Kidney (tissue), 14 donors: ENCODE results near the gene USP49. TPM values are rescaled to one million over a fixed set of nuclear protein-coding genes. Genes with fewer than 3 reads are reported as not detected.

Experiments used
- DNase-seq, 5 donors: peaks; one replicate each; pipeline ENCODE4 v3.0.0-alpha.2; 2013 to 2020
- FAIRE-seq: peaks from 2 replicates; lab custom pipeline; 2012; peaks lifted over from hg19 to GRCh38; lab: Jason Lieb, UNC
- H3K27ac ChIP-seq, 2 donors: one replicate each; pipeline ENCODE4 v1.7.0; 2013; ENCODE audit warnings: low read depth in 2 of 2, low read length in 2 of 2, inconsistent platforms in 1 of 2
- H3K27me3 ChIP-seq: one replicate; pipeline ENCODE4 v1.7.1; 2013; ENCODE audit warnings: low read length, inconsistent platforms; ENCODE audit not compliant: control insufficient read depth, insufficient read depth
- H3K36me3 ChIP-seq, 3 donors: one replicate each; pipeline versions ENCODE4 v1.7.0 to v1.7.1; 2013; ENCODE audit warnings: low read length in 3 of 3, control low read depth in 1 of 3, inconsistent platforms in 1 of 3; ENCODE audit not compliant: insufficient read depth in 3 of 3, control insufficient read depth in 2 of 3
- H3K4me1 ChIP-seq, 3 donors: one replicate each; pipeline versions ENCODE4 v1.7.0 to v1.7.1; 2013; ENCODE audit warnings: low read length in 3 of 3, inconsistent platforms in 1 of 3, low read depth in 1 of 3; ENCODE audit not compliant: control insufficient read depth in 2 of 3, insufficient read depth in 2 of 3
- H3K4me3 ChIP-seq, 3 donors: one replicate each; pipeline versions ENCODE4 v1.7.0 to v1.8.1; 2013; ENCODE audit warnings: low read length in 3 of 3, control low read depth in 1 of 3, inconsistent platforms in 1 of 3
- H3K9ac ChIP-seq, 3 donors: one replicate each; pipeline versions ENCODE4 v1.7.0 to v1.7.1; 2013; ENCODE audit warnings: low read length in 3 of 3, control low read depth in 1 of 3, inconsistent platforms in 1 of 3
- H3K9me3 ChIP-seq, 3 donors: one replicate each; pipeline versions ENCODE4 v1.7.0 to v1.7.1; 2013; ENCODE audit warnings: low read length in 3 of 3, control low read depth in 1 of 3, inconsistent platforms in 1 of 3; ENCODE audit not compliant: control insufficient read depth in 2 of 3, insufficient read depth in 1 of 3
- CTCF ChIP-seq: IDR thresholded peaks from 3 replicates; pipeline ENCODE4 v1.5.1; 2012; ENCODE audit warnings: mild to moderate bottlenecking, moderate library complexity, borderline replicate concordance; ENCODE audit not compliant: insufficient read depth; ENCODE audit errors: extremely low read depth
- intact Hi-C: fragments of 100-400 bp; cut with DNase I; formaldehyde crosslinking; loops from one replicate; pipeline ENCODE4 v1.11.1; 2022
- polyA plus RNA-seq: library from polyadenylated mRNA; stranded (reverse); fragments of 350-450 nt; fragmentation: Illumina TruSeq; extraction: RNeasy Lipid Tissue Mini Kit (QIAGEN cat#74804); gene quantifications from one replicate; pipeline ENCODE4 v1.2.3, GENCODE V29; 2014; ENCODE audit warnings: low read depth, low replicate concordance; ENCODE audit not compliant: insufficient read depth
- total RNA-seq: library from RNA; stranded (reverse); fragmentation: NEBNext Ultra II Directional; extraction: Animal tissue kit (Norgen Biotek cat#: 25700); gene quantifications from one replicate; pipeline ENCODE4 v1.2.1, GENCODE V29; 2021
- donor health status: control.
- donor health status: control.
- donor health status: control.
- donor health status: control.
- donor health status: control.
- donor health status: DM: yes; HTN: yes; CAD: no.
- donor health status: Normal renal cell carcinoma (clear cell type).

USP49 gene
- total and polyA plus RNA-seq, 2 donors from 2014 or later, result 1.1 to 3.4 TPM

GRCh38 chr6:41909727-41910126 is 14.6 kb upstream of the USP49 start:
- no peak for TF ChIP-seq CTCF
- intact Hi-C loops, result no loop called here
- no peak for DNase-seq
- no peak for FAIRE-seq
- H3K9ac ChIP-seq, result no peak overlapping the region
- no peak overlapping the region for H3K27ac ChIP-seq
- H3K9me3 ChIP-seq, result no peaks in the 10 kb centered on the region
- H3K4me1 ChIP-seq, result peaks cover 0 to 10% (median 9%) of the 10 kb centered on the region in 3 donors
- peaks cover 10 to 41% (median 18%) of the 10 kb centered on the region in 3 donors for H3K36me3 ChIP-seq
- H3K4me3 ChIP-seq, result no peak overlapping the region
- H3K27me3 ChIP-seq, result no peaks in the 10 kb centered on the region

GRCh38 chr6:41901882-41902519 is 6.8 kb upstream of the USP49 start:
- no peak overlapping the region for H3K27ac ChIP-seq
- DNase-seq (peak in 1 of 5 donors; percentile 10), FAIRE-seq (no peak)
- intact Hi-C loops, result no loop called here
- H3K36me3 ChIP-seq, result peaks cover 9 to 24% (median 18%) of the 10 kb centered on the region in 3 donors
- no peak overlapping the region for H3K9ac ChIP-seq
- H3K27me3 ChIP-seq, result no peaks in the 10 kb centered on the region
- H3K4me1 ChIP-seq, result no peaks in the 10 kb centered on the region
- no peaks in the 10 kb centered on the region for H3K9me3 ChIP-seq
- TF ChIP-seq CTCF, result peak; percentile 21
- no peak overlapping the region for H3K4me3 ChIP-seq

GRCh38 chr6:41900861-41901260 is 5.7 kb upstream of the USP49 start:
- TF ChIP-seq CTCF, result no peak
- intact Hi-C loops, result no loop called here
- DNase-seq (no peak), FAIRE-seq (no peak)
- no peak overlapping the region for H3K9ac ChIP-seq
- H3K27me3 ChIP-seq, result no peaks in the 10 kb centered on the region
- H3K9me3 ChIP-seq, result no peaks in the 10 kb centered on the region
- H3K4me1 ChIP-seq, result peaks cover 3 to 5% (median 4%) of the 10 kb centered on the region in 3 donors
- H3K36me3 ChIP-seq, result peaks cover 3 to 12% (median 9%) of the 10 kb centered on the region in 3 donors
- no peak overlapping the region for H3K27ac ChIP-seq
- H3K4me3 ChIP-seq, result no peak overlapping the region
